GM10266 (cell line): ENCODE measurements around the gene NFIX.

ENCODE experiments used
- DNase-seq: peaks from one replicate; pipeline ENCODE4 v3.0.0; 2012; ENCODE audit errors: extremely low spot score
- CTCF ChIP-seq: IDR thresholded peaks from 2 replicates; pipeline ENCODE4 v1.5.1; 2012; ENCODE audit warnings: mild to moderate bottlenecking, low read depth; ENCODE audit not compliant: control insufficient read depth, insufficient read depth; ENCODE audit errors: missing control alignments

The NFIX gene

GRCh38 chr19:13117176-13117771 lies 122.0 kb downstream of the NFIX start:
- no peak for DNase-seq
- no peak for TF ChIP-seq CTCF

- TF ChIP-seq CTCF = no peak
- DNase-seq = peak; percentile 99
Measured at GRCh38 chr19:13117772-13118423, 122.6 kb downstream of the NFIX start, which contains the start of gene NACC1. NACC1 (plus strand) TSS chr19:13118264; CDS start chr19:13135208, 16,944 bp downstream.

GRCh38 chr19:13118424-13119193 lies 123.3 kb downstream of the NFIX start:
- peak; percentile 76 for DNase-seq
- no peak for TF ChIP-seq CTCF

- TF ChIP-seq CTCF = no peak
- DNase-seq = no peak
Measured at GRCh38 chr19:13119627-13120026, 124.4 kb downstream of the NFIX start.

GRCh38 chr19:13120031-13120430 lies 124.8 kb downstream of the NFIX start:
- DNase-seq = no peak
- TF ChIP-seq CTCF = no peak

GRCh38 chr19:13120817-13121216 lies 125.5 kb downstream of the NFIX start:
- no peak for DNase-seq
- no peak for TF ChIP-seq CTCF
